Ishikawa (cell line): Measurements from ENCODE around the gene IGSF8.

ENCODE experiments used
- CREB1 ChIP-seq: IDR thresholded peaks from 2 replicates; pipeline ENCODE4 v1.6.1; 2012; ENCODE audit warnings: low read depth
- EP300 ChIP-seq: IDR thresholded peaks from 2 replicates; pipeline ENCODE4 v1.6.1; 2012; ENCODE audit warnings: borderline replicate concordance
- MAX ChIP-seq: IDR thresholded peaks from 2 replicates; pipeline ENCODE4 v1.6.1; 2012
- RAD21 ChIP-seq: IDR thresholded peaks from 2 replicates; pipeline ENCODE4 v1.6.1; 2012; ENCODE audit warnings: low read depth
- TAF1 ChIP-seq: IDR thresholded peaks from 2 replicates; pipeline ENCODE4 v1.6.1; 2012; ENCODE audit warnings: low read depth, mild to moderate bottlenecking
- TEAD4 ChIP-seq: IDR thresholded peaks from 2 replicates; pipeline ENCODE4 v1.6.1; 2012
- USF1 ChIP-seq: IDR thresholded peaks from 2 replicates; pipeline ENCODE4 v1.6.1; 2012

DNA sequence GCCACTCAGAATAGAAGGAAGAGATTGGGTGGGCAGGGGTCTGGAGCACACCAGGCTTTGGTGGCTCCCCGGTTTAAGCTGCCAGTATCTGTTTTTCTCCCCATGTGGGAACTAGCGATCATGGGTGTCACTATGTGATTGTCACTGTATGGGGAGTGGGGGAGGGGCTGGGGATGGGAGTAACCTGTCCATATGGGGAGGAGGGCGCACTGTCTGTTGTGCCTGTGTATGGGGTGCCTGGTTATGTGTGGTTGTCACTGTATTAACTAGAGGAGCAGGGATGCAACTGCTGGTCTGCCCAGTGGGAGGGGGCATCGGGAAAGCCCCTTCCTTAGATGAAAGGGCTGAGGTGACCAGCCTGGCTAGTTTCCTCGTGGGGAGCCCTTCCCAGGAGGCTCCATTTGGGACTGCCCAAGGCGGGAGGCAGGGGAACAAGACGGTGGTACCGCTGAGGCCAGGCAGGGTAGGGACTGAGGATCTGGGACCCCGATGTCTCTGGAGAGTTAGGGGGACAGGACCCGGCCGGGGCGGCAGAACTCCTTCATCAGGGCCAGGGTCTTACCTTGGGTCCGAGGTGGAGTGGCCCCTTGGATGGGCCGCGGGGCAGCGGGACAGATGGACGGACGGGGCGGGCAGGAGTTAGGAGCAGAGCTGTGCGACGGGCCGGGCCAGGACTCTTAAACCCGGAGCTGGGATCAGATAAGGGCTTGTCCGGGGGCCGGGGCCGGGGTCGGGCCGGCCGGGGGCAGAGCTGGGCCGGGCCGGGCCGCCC is 28.8 kb downstream of the IGSF8 start, which contains the start of gene KCNJ10:
- no peak for TF ChIP-seq USF1
- no peak for TF ChIP-seq CREB1
- no peak for TF ChIP-seq MAX
- TF ChIP-seq EP300: no peak
- no peak for TF ChIP-seq TAF1
- no peak for TF ChIP-seq RAD21
- TF ChIP-seq TEAD4: no peak
